IMR-90 (cell line): ENCODE measurements around the gene RTBDN. TPM values are rescaled to one million over a fixed set of nuclear protein-coding genes. Genes with fewer than 3 reads are reported as not detected.

Experiments
- CTCF ChIP-seq: conservative IDR thresholded peaks from 2 replicates; pipeline ENCODE4 v1.5.1; 2012; ENCODE audit warnings: mild to moderate bottlenecking, low read depth, low read length, improper control_type of control experiment
- ELK1 ChIP-seq: fragments of 150-350 bp; IDR thresholded peaks from 2 replicates; pipeline ENCODE4 v1.6.1; 2016; ENCODE audit warnings: low read depth, mild to moderate bottlenecking, low read length, moderate library complexity, borderline replicate concordance
- MAZ ChIP-seq: IDR thresholded peaks from 2 replicates; pipeline ENCODE4 v1.6.1; 2012; ENCODE audit warnings: low read depth, mild to moderate bottlenecking, low read length, improper control_type of control experiment, moderate library complexity, borderline replicate concordance
- polyA plus RNA-seq, 3 experiments: library from polyadenylated mRNA; depleted of rRNA; stranded (reverse); fragments of >200 nt; gene quantifications; 2 replicates each; pipeline ENCODE4 v1.2.3, GENCODE V29; 2012; ENCODE audit warnings: low replicate concordance in 1 of 3
- total RNA-seq: library from RNA; depleted of rRNA; stranded (reverse); fragments of >200 nt; gene quantifications from 2 replicates; pipeline ENCODE4 v1.2.3, GENCODE V29; 2012

Gene RTBDN
- total and polyA plus RNA-seq, 2 of the 4 experiments (the other 2 are of a cell fraction): 0.07 TPM; not detected in 1

GRCh38 chr19:12789098-12789903 is 45.1 kb downstream of the RTBDN start (continued):
- no peak for TF ChIP-seq CTCF
- TF ChIP-seq MAZ: no peak
- no peak for TF ChIP-seq ELK1
